GM19043 (cell line): Measurements from ENCODE around the gene DDX52.

ENCODE experiments used
- ATAC-seq: cut with Tn5 transposase; IDR thresholded peaks from one replicate; pipeline ENCODE4 v1.9.1; 2021; ENCODE audit warnings: low read depth; ENCODE audit not compliant: unreplicated experiment

Gene DDX52

GRCh38 chr17:37604556-37604955 lies 38.7 kb downstream of the DDX52 start:
- no peak for ATAC-seq

- ATAC-seq, result no peak
Measured at GRCh38 chr17:37598145-37598544, 45.1 kb downstream of the DDX52 start.

- ATAC-seq, result no peak
Measured at GRCh38 chr17:37592291-37592690, 51.0 kb downstream of the DDX52 start.

DNA sequence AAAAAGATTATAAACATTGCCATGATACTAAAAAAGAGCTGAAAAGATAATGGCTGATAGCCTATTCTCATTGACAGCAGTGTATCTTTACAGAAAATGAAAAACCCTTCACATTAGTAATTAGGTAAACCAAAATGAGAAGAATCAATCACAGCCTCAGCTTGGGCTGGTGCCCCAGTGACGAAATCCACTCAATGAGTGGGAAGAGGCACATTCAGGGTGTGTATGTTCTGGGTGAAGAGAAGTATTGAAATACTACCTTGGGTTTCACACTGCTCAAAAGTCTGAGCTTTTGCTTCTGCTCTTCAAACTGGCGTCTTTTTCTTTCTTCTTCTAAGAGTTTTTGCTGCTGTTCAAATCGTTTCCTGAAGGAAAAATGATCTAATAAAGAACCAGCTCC lies 58.2 kb downstream of the DDX52 start:
- no peak for ATAC-seq

GRCh38 chr17:37576281-37576680 lies 67.0 kb downstream of the DDX52 start:
- ATAC-seq, result no peak

GRCh38 chr17:37574427-37574826 lies 68.8 kb downstream of the DDX52 start:
- no peak for ATAC-seq

GRCh38 chr17:37571674-37572073 lies 71.6 kb downstream of the DDX52 start:
- ATAC-seq, result no peak

GRCh38 chr17:37570527-37571093 lies 72.6 kb downstream of the DDX52 start:
- ATAC-seq, result no peak

- no peak for ATAC-seq
Measured at GRCh38 chr17:37568350-37569053, 74.7 kb downstream of the DDX52 start.

DNA sequence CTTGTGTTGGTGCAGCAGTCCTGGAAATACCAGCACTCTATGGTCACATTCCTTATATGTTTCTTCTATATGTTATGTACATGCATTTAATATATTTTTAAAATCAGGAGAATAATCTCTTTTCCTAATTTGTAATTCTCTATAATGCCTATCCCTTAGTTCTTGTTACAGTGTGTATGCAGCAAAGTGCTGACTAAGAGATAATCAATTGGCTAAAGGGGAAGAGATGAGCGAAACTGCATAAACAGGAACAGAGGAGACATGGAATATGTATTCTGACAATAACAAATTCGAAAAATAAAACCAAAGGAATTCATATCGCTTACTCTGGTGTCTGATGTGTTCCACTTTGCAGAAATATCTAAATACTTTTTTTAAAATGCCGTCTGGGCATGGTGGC lies 75.7 kb downstream of the DDX52 start:
- ATAC-seq, result no peak

GRCh38 chr17:37567137-37567536 lies 76.1 kb downstream of the DDX52 start:
- no peak for ATAC-seq

DNA sequence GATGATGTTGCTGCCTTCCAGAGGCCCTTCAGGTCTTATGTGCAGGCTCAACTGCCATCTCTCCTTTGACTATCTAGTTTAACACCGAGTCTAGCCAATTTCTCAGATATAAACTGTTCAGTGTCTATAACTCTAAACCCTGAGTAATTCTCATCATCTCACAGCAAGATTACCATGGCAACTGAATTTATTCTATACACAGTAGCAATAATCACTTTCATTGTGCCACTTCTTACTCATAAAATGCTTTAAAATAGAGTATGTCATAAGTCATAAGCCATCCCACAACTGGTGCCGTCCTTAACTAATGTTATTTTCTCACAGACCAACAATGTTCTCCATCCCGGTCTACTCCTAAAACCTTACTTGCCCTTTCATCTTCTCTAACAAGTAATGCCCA lies 79.0 kb downstream of the DDX52 start:
- ATAC-seq, result no peak

GRCh38 chr17:37562016-37562745 lies 81.1 kb downstream of the DDX52 start:
- ATAC-seq, result no peak
